IgD-negative memory B cell (primary cell): ENCODE measurements around the gene PLD3. TPM values are rescaled to one million over a fixed set of nuclear protein-coding genes. Genes with fewer than 3 reads are reported as not detected.
A peak's percentile ranks its signal among the peaks of the same experiment; 100 is the strongest.

Source experiments
- H3K27ac Mint-ChIP-seq, 3 donors: one replicate each; pipeline ENCODE4 v1.8.0; 2020 to 2022; ENCODE audit warnings: mild to moderate bottlenecking in 3 of 3, mixed read lengths in 3 of 3, moderate library complexity in 1 of 3
- H3K27me3 Mint-ChIP-seq: one replicate; pipeline ENCODE4 v1.8.0; 2021; ENCODE audit warnings: mixed read lengths
- H3K36me3 Mint-ChIP-seq: one replicate; pipeline ENCODE4 v1.8.0; 2020; ENCODE audit warnings: mild to moderate bottlenecking, mixed read lengths
- H3K4me1 Mint-ChIP-seq, 3 donors: one replicate each; pipeline ENCODE4 v1.8.0; 2020 to 2022; ENCODE audit warnings: mixed read lengths in 3 of 3, mild to moderate bottlenecking in 1 of 3
- H3K4me3 Mint-ChIP-seq, 4 donors: one replicate each; pipeline ENCODE4 v1.8.0; 2020 to 2022; ENCODE audit warnings: mild to moderate bottlenecking in 4 of 4, mixed read lengths in 4 of 4, moderate library complexity in 3 of 4
- H3K9me3 Mint-ChIP-seq, 3 donors: one replicate each; pipeline ENCODE4 v1.8.0; 2020 to 2021; ENCODE audit warnings: mixed read lengths in 3 of 3, mild to moderate bottlenecking in 1 of 3
- polyA plus RNA-seq: library from polyadenylated mRNA; unstranded; fragments of 300-500 nt; fragmentation: Illumina TruSeq; gene quantifications from one replicate; pipeline ENCODE4 v1.2.3, GENCODE V29; 2021

The PLD3 gene
- polyA plus RNA-seq, 1 donor from 2014 or later = 53.5 TPM

- Mint-ChIP-seq H3K4me3 (peak overlapping the region in 3 of 4 donors; percentile 3 to 56 (median 19)), H3K36me3 (no peaks in the 10 kb centered on the region), H3K27ac (peak overlapping the region in 1 of 3 donors; percentile 88), H3K4me1 (peaks cover 4 to 9% (median 7%) of the 10 kb centered on the region in 3 donors), H3K9me3 (no peaks in the 10 kb centered on the region), H3K27me3 (no peaks in the 10 kb centered on the region)
Observed at GRCh38 chr19:40416918-40417642, 68.6 kb downstream of the PLD3 start.

- H3K27me3 Mint-ChIP-seq = no peaks in the 10 kb centered on the region
- H3K4me3 Mint-ChIP-seq = peak overlapping the region in 1 of 4 donors; percentile 89
- no peaks in the 10 kb centered on the region for H3K9me3 Mint-ChIP-seq
- H3K36me3 Mint-ChIP-seq = no peaks in the 10 kb centered on the region
- no peak overlapping the region for H3K27ac Mint-ChIP-seq
- peaks cover 8 to 11% (median 11%) of the 10 kb centered on the region in 3 donors for H3K4me1 Mint-ChIP-seq
Observed at GRCh38 chr19:40417643-40417981, 69.1 kb downstream of the PLD3 start.

GRCh38 chr19:40418040-40418439 lies 69.5 kb downstream of the PLD3 start:
- peak overlapping the region in 1 of 3 donors; percentile 60 for H3K27ac Mint-ChIP-seq
- peaks cover 8 to 11% (median 11%) of the 10 kb centered on the region in 3 donors for H3K4me1 Mint-ChIP-seq
- H3K36me3 Mint-ChIP-seq = no peaks in the 10 kb centered on the region

GRCh38 chr19:40419066-40419612 lies 70.6 kb downstream of the PLD3 start:
- peak overlapping the region in 2 of 3 donors; percentile 44 to 45 for H3K27ac Mint-ChIP-seq
- H3K4me1 Mint-ChIP-seq = peaks cover 8 to 12% (median 11%) of the 10 kb centered on the region in 3 donors
- no peaks in the 10 kb centered on the region for H3K27me3 Mint-ChIP-seq
- no peaks in the 10 kb centered on the region for H3K9me3 Mint-ChIP-seq
- H3K4me3 Mint-ChIP-seq = peak overlapping the region in 3 of 4 donors; percentile 6 to 80 (median 46)
- H3K36me3 Mint-ChIP-seq = no peaks in the 10 kb centered on the region

More at GRCh38 chr19:40418040-40418439, 69.5 kb downstream of the PLD3 start:
- Mint-ChIP-seq H3K27me3 (no peaks in the 10 kb centered on the region), H3K9me3 (no peaks in the 10 kb centered on the region), H3K4me3 (peak overlapping the region in 2 of 4 donors; percentile 80 to 89)

GRCh38 chr19:40419780-40420179 lies 71.3 kb downstream of the PLD3 start:
- peaks cover 8 to 17% (median 16%) of the 10 kb centered on the region in 3 donors for H3K4me1 Mint-ChIP-seq
- H3K4me3 Mint-ChIP-seq = peak overlapping the region in 3 of 4 donors; percentile 46 to 80 (median 78)
- no peaks in the 10 kb centered on the region for H3K27me3 Mint-ChIP-seq
- H3K36me3 Mint-ChIP-seq = no peaks in the 10 kb centered on the region
- H3K27ac Mint-ChIP-seq = peak overlapping the region in 1 of 3 donors; percentile 44
- H3K9me3 Mint-ChIP-seq = no peaks in the 10 kb centered on the region

GRCh38 chr19:40420451-40420765 lies 71.9 kb downstream of the PLD3 start:
- Mint-ChIP-seq H3K4me3 (peak overlapping the region; percentile 80 to 91 (median 89)), H3K36me3 (no peaks in the 10 kb centered on the region)

GRCh38 chr19:40420766-40421765 lies 72.6 kb downstream of the PLD3 start:
- Mint-ChIP-seq H3K27ac (peak overlapping the region; percentile 84 to 88 (median 85)), H3K27me3 (no peaks in the 10 kb centered on the region), H3K9me3 (no peaks in the 10 kb centered on the region), H3K4me1 (peaks cover 14 to 21% (median 18%) of the 10 kb centered on the region in 3 donors), H3K36me3 (no peaks in the 10 kb centered on the region), H3K4me3 (peak overlapping the region; percentile 80 to 91 (median 89))

More at GRCh38 chr19:40420451-40420765, 71.9 kb downstream of the PLD3 start:
- H3K27me3 Mint-ChIP-seq = no peaks in the 10 kb centered on the region
- peaks cover 8 to 18% (median 18%) of the 10 kb centered on the region in 3 donors for H3K4me1 Mint-ChIP-seq
- H3K9me3 Mint-ChIP-seq = no peaks in the 10 kb centered on the region
- H3K27ac Mint-ChIP-seq = peak overlapping the region; percentile 84 to 88 (median 85)

- H3K27me3 Mint-ChIP-seq = no peaks in the 10 kb centered on the region
- H3K4me1 Mint-ChIP-seq = peaks cover 18 to 22% (median 20%) of the 10 kb centered on the region in 3 donors
- no peaks in the 10 kb centered on the region for H3K9me3 Mint-ChIP-seq
- peak overlapping the region in 3 of 4 donors; percentile 60 to 87 (median 80) for H3K4me3 Mint-ChIP-seq
- H3K36me3 Mint-ChIP-seq = no peaks in the 10 kb centered on the region
- peak overlapping the region; percentile 43 to 85 (median 74) for H3K27ac Mint-ChIP-seq
Observed at GRCh38 chr19:40421993-40422747, 73.7 kb downstream of the PLD3 start.

GRCh38 chr19:40422748-40423566 lies 74.5 kb downstream of the PLD3 start:
- no peaks in the 10 kb centered on the region for H3K36me3 Mint-ChIP-seq
- peak overlapping the region in 2 of 3 donors; percentile 43 to 74 for H3K27ac Mint-ChIP-seq
- H3K9me3 Mint-ChIP-seq = no peaks in the 10 kb centered on the region
- peaks cover 18 to 26% (median 18%) of the 10 kb centered on the region in 3 donors for H3K4me1 Mint-ChIP-seq
- H3K4me3 Mint-ChIP-seq = peak overlapping the region in 1 of 4 donors; percentile 93
- no peaks in the 10 kb centered on the region for H3K27me3 Mint-ChIP-seq

GRCh38 chr19:40423938-40424337 lies 75.4 kb downstream of the PLD3 start:
- Mint-ChIP-seq H3K4me3 (peak overlapping the region in 2 of 4 donors; percentile 17 to 93), H3K36me3 (no peaks in the 10 kb centered on the region), H3K27me3 (no peaks in the 10 kb centered on the region), H3K9me3 (no peaks in the 10 kb centered on the region), H3K27ac (peak overlapping the region in 2 of 3 donors; percentile 47 to 98), H3K4me1 (peaks cover 18 to 26% (median 19%) of the 10 kb centered on the region in 3 donors)

GRCh38 chr19:40424637-40425449 lies 76.3 kb downstream of the PLD3 start:
- no peaks in the 10 kb centered on the region for H3K9me3 Mint-ChIP-seq
- H3K36me3 Mint-ChIP-seq = no peaks in the 10 kb centered on the region
- H3K27me3 Mint-ChIP-seq = no peaks in the 10 kb centered on the region
- peak overlapping the region; percentile 95 to 98 (median 97) for H3K27ac Mint-ChIP-seq
- peaks cover 20 to 26% (median 22%) of the 10 kb centered on the region in 3 donors for H3K4me1 Mint-ChIP-seq
- H3K4me3 Mint-ChIP-seq = peak overlapping the region; percentile 93 to 97 (median 95)

- Mint-ChIP-seq H3K9me3 (no peaks in the 10 kb centered on the region), H3K36me3 (no peaks in the 10 kb centered on the region), H3K4me1 (peaks cover 20 to 24% (median 22%) of the 10 kb centered on the region in 3 donors), H3K27ac (peak within 1 kb of the TSS; percentile 95 to 98 (median 97)), H3K27me3 (no peaks in the 10 kb centered on the region), H3K4me3 (peak within 1 kb of the TSS; percentile 93 to 97 (median 95))
Observed at GRCh38 chr19:40425450-40426287, 77.2 kb downstream of the PLD3 start, which contains the start of gene SERTAD1. TSS of gene SERTAD1 (minus strand) at chr19:40425992. CDS start at chr19:40423546, 2,446 bp downstream.
